Measurements from ENCODE around the gene SAC3D1.

SAC3D1 gene

GRCh38 chr11:65083134-65083833, 42.3 kb downstream of the SAC3D1 start:
- peak overlapping the region; percentile 91 for H3K4me2 ChIP-seq (ENCODE audit: low read length)
- H3K27me3 ChIP-seq (ENCODE audit: control insufficient read depth, insufficient read depth, low read length) = no peaks in the 10 kb centered on the region
- H3K36me3 ChIP-seq (ENCODE audit: insufficient read depth, low read length) = peaks cover 42% of the 10 kb centered on the region
- H3K9ac ChIP-seq (ENCODE audit: low read depth, low read length) = peak overlapping the region; percentile 87
- no peaks in the 10 kb centered on the region for H3K9me3 ChIP-seq (replicated peaks; ENCODE audit: low read length)
- peaks cover 21% of the 10 kb centered on the region for H3K4me1 ChIP-seq (ENCODE audit: control insufficient read depth, insufficient read depth, low read length)
- H3K4me3 ChIP-seq (ENCODE audit: low read length) = peak overlapping the region; percentile 79

- Histone ChIP-seq H3K4me1 (ENCODE audit: control insufficient read depth, insufficient read depth, low read length) (peaks cover 21% of the 10 kb centered on the region), H3K9ac (ENCODE audit: low read depth, low read length) (peak within 1 kb of the TSS; percentile 87), H3K4me3 (ENCODE audit: low read length) (peak within 1 kb of the TSS; percentile 79), H3K27me3 (ENCODE audit: control insufficient read depth, insufficient read depth, low read length) (no peaks in the 10 kb centered on the region), H3K9me3 (replicated peaks; ENCODE audit: low read length) (no peaks in the 10 kb centered on the region), H3K4me2 (ENCODE audit: low read length) (peak within 1 kb of the TSS; percentile 91), H3K36me3 (ENCODE audit: insufficient read depth, low read length) (peaks cover 43% of the 10 kb centered on the region)
Measured at GRCh38 chr11:65083834-65084597, 43.0 kb downstream of the SAC3D1 start, which contains the start of the genes CDCA5 and ZFPL1. Gene CDCA5 (minus strand): TSS chr11:65084040. CDS start chr11:65083978, 62 bp downstream. Gene ZFPL1 (plus strand): TSS chr11:65084222. CDS start chr11:65084699, 477 bp downstream.

- Histone ChIP-seq H3K4me1 (ENCODE audit: control insufficient read depth, insufficient read depth, low read length) (peaks cover 21% of the 10 kb centered on the region), H3K4me3 (ENCODE audit: low read length) (peak overlapping the region; percentile 79), H3K9ac (ENCODE audit: low read depth, low read length) (peak overlapping the region; percentile 87), H3K36me3 (ENCODE audit: insufficient read depth, low read length) (peaks cover 47% of the 10 kb centered on the region), H3K4me2 (ENCODE audit: low read length) (peak overlapping the region; percentile 85), H3K9me3 (replicated peaks; ENCODE audit: low read length) (no peaks in the 10 kb centered on the region), H3K27me3 (ENCODE audit: control insufficient read depth, insufficient read depth, low read length) (no peaks in the 10 kb centered on the region)
Measured at GRCh38 chr11:65084598-65085375, 43.8 kb downstream of the SAC3D1 start.

- Histone ChIP-seq H3K9ac (ENCODE audit: low read depth, low read length) (peak overlapping the region; percentile 87), H3K4me2 (ENCODE audit: low read length) (peak overlapping the region; percentile 85), H3K9me3 (replicated peaks; ENCODE audit: low read length) (no peaks in the 10 kb centered on the region), H3K36me3 (ENCODE audit: insufficient read depth, low read length) (peaks cover 48% of the 10 kb centered on the region), H3K4me3 (ENCODE audit: low read length) (peak overlapping the region; percentile 79), H3K27me3 (ENCODE audit: control insufficient read depth, insufficient read depth, low read length) (no peaks in the 10 kb centered on the region), H3K4me1 (ENCODE audit: control insufficient read depth, insufficient read depth, low read length) (peaks cover 21% of the 10 kb centered on the region)
Measured at GRCh38 chr11:65085446-65085845, 44.4 kb downstream of the SAC3D1 start.

- Histone ChIP-seq H3K4me1 (ENCODE audit: control insufficient read depth, insufficient read depth, low read length) (peaks cover 21% of the 10 kb centered on the region), H3K9me3 (replicated peaks; ENCODE audit: low read length) (no peaks in the 10 kb centered on the region), H3K4me2 (ENCODE audit: low read length) (no peak overlapping the region), H3K9ac (ENCODE audit: low read depth, low read length) (no peak overlapping the region), H3K27me3 (ENCODE audit: control insufficient read depth, insufficient read depth, low read length) (no peaks in the 10 kb centered on the region), H3K36me3 (ENCODE audit: insufficient read depth, low read length) (peaks cover 48% of the 10 kb centered on the region), H3K4me3 (ENCODE audit: low read length) (no peak overlapping the region)
Measured at GRCh38 chr11:65086809-65087208, 45.8 kb downstream of the SAC3D1 start.

GRCh38 chr11:65087216-65087615, 46.2 kb downstream of the SAC3D1 start:
- Histone ChIP-seq H3K27me3 (ENCODE audit: control insufficient read depth, insufficient read depth, low read length) (no peaks in the 10 kb centered on the region), H3K4me3 (ENCODE audit: low read length) (no peak overlapping the region), H3K9ac (ENCODE audit: low read depth, low read length) (no peak overlapping the region), H3K9me3 (replicated peaks; ENCODE audit: low read length) (no peaks in the 10 kb centered on the region), H3K4me2 (ENCODE audit: low read length) (no peak overlapping the region), H3K36me3 (ENCODE audit: insufficient read depth, low read length) (peaks cover 48% of the 10 kb centered on the region), H3K4me1 (ENCODE audit: control insufficient read depth, insufficient read depth, low read length) (peaks cover 21% of the 10 kb centered on the region)

- Histone ChIP-seq H3K4me1 (ENCODE audit: control insufficient read depth, insufficient read depth, low read length) (peaks cover 17% of the 10 kb centered on the region), H3K9ac (ENCODE audit: low read depth, low read length) (no peak overlapping the region), H3K4me2 (ENCODE audit: low read length) (no peak overlapping the region), H3K36me3 (ENCODE audit: insufficient read depth, low read length) (peaks cover 48% of the 10 kb centered on the region), H3K27me3 (ENCODE audit: control insufficient read depth, insufficient read depth, low read length) (no peaks in the 10 kb centered on the region), H3K4me3 (ENCODE audit: low read length) (no peak overlapping the region), H3K9me3 (replicated peaks; ENCODE audit: low read length) (no peaks in the 10 kb centered on the region)
Measured at GRCh38 chr11:65087827-65088226, 46.8 kb downstream of the SAC3D1 start.

GRCh38 chr11:65089621-65090020, 48.6 kb downstream of the SAC3D1 start:
- H3K27me3 ChIP-seq (ENCODE audit: control insufficient read depth, insufficient read depth, low read length) = no peaks in the 10 kb centered on the region
- H3K9me3 ChIP-seq (replicated peaks; ENCODE audit: low read length) = no peaks in the 10 kb centered on the region
- peaks cover 48% of the 10 kb centered on the region for H3K36me3 ChIP-seq (ENCODE audit: insufficient read depth, low read length)
- no peak overlapping the region for H3K4me2 ChIP-seq (ENCODE audit: low read length)
- no peak overlapping the region for H3K4me3 ChIP-seq (ENCODE audit: low read length)
- H3K9ac ChIP-seq (ENCODE audit: low read depth, low read length) = no peak overlapping the region
- H3K4me1 ChIP-seq (ENCODE audit: control insufficient read depth, insufficient read depth, low read length) = peaks cover 11% of the 10 kb centered on the region

- Histone ChIP-seq H3K9me3 (replicated peaks; ENCODE audit: low read length) (no peaks in the 10 kb centered on the region), H3K36me3 (ENCODE audit: insufficient read depth, low read length) (peaks cover 41% of the 10 kb centered on the region), H3K9ac (ENCODE audit: low read depth, low read length) (no peak overlapping the region), H3K4me1 (ENCODE audit: control insufficient read depth, insufficient read depth, low read length) (peaks cover 4% of the 10 kb centered on the region), H3K4me3 (ENCODE audit: low read length) (no peak overlapping the region), H3K27me3 (ENCODE audit: control insufficient read depth, insufficient read depth, low read length) (no peaks in the 10 kb centered on the region), H3K4me2 (ENCODE audit: low read length) (no peak overlapping the region)
Measured at GRCh38 chr11:65090628-65091027, 49.6 kb downstream of the SAC3D1 start.

All from skeletal muscle satellite cell (primary cell).